GM12878 (cell line): ENCODE results near the gene KIAA0825.

Experiments
- BRCA1 ChIP-seq: IDR thresholded peaks from 2 replicates; pipeline ENCODE4 v1.6.1; 2011; ENCODE audit warnings: low read depth, low read length, improper control_type of control experiment
- HCFC1 ChIP-seq: fragments of 150-350 bp; IDR thresholded peaks from 2 replicates; pipeline ENCODE4 v1.6.1; 2014; ENCODE audit warnings: low read length
- POLR2A ChIP-seq: IDR thresholded peaks from 2 replicates; pipeline ENCODE4 v1.6.1; 2011; ENCODE audit warnings: low read depth, mild to moderate bottlenecking, low read length
- SIX5 ChIP-seq: IDR thresholded peaks from 2 replicates; pipeline ENCODE4 v1.6.1; 2011; ENCODE audit warnings: mild to moderate bottlenecking, low read depth, low read length, moderate library complexity; ENCODE audit not compliant: severe bottlenecking
- SMAD1 ChIP-seq: fragments of 450-650 bp; IDR thresholded peaks from 2 replicates; pipeline ENCODE4 v1.6.1; 2018; ENCODE audit warnings: mild to moderate bottlenecking, low read depth; ENCODE audit not compliant: partially characterized antibody
- SRF ChIP-seq, 2 experiments: IDR thresholded peaks; 2 replicates each; pipeline ENCODE4 v1.6.1; 2011; ENCODE audit warnings: low read depth in 2 of 2, low read length in 2 of 2, mild to moderate bottlenecking in 1 of 2, moderate library complexity in 1 of 2
- TCF12 ChIP-seq: IDR thresholded peaks from 2 replicates; pipeline ENCODE4 v1.6.1; 2011; ENCODE audit warnings: low read depth, mild to moderate bottlenecking, low read length
- TF ChIP-seq, protein P1 (sequence below), 3 experiments: IDR thresholded peaks in 2 of 3; conservative IDR thresholded peaks in 1 of 3; 2 replicates each; pipeline ENCODE4 v1.5.1; 2011; ENCODE audit warnings: low read depth in 3 of 3, low read length in 3 of 3, mild to moderate bottlenecking in 3 of 3, control low read depth in 2 of 3, moderate library complexity in 2 of 3, inconsistent platforms in 1 of 3, mixed read lengths in 1 of 3; ENCODE audit not compliant: control insufficient read depth in 2 of 3, insufficient read depth in 1 of 3; ENCODE audit errors: extremely low read depth in 1 of 3
- TF ChIP-seq, protein P2 (sequence below): IDR thresholded peaks from 2 replicates; pipeline ENCODE4 v1.6.1; 2011; ENCODE audit warnings: low read depth, low read length, improper control_type of control experiment, borderline replicate concordance

- TF ChIP-seq, protein P1, sequence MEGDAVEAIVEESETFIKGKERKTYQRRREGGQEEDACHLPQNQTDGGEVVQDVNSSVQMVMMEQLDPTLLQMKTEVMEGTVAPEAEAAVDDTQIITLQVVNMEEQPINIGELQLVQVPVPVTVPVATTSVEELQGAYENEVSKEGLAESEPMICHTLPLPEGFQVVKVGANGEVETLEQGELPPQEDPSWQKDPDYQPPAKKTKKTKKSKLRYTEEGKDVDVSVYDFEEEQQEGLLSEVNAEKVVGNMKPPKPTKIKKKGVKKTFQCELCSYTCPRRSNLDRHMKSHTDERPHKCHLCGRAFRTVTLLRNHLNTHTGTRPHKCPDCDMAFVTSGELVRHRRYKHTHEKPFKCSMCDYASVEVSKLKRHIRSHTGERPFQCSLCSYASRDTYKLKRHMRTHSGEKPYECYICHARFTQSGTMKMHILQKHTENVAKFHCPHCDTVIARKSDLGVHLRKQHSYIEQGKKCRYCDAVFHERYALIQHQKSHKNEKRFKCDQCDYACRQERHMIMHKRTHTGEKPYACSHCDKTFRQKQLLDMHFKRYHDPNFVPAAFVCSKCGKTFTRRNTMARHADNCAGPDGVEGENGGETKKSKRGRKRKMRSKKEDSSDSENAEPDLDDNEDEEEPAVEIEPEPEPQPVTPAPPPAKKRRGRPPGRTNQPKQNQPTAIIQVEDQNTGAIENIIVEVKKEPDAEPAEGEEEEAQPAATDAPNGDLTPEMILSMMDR (IDR thresholded peaks at IDR 0.05 in 2 of 3, conservative IDR thresholded peaks at IDR 0.05 in 1 of 3; ENCODE audit: control insufficient read depth in 2 of 3, extremely low read depth in 1 of 3, insufficient read depth in 1 of 3, low read depth in 3 of 3, low read length in 3 of 3) = no peak
- TF ChIP-seq HCFC1 (no peak), SIX5 (no peak), SMAD1 (no peak), TCF12 (no peak), POLR2A (no peak), SRF (IDR thresholded peaks at IDR 0.05; ENCODE audit: low read depth in 2 of 2, low read length in 2 of 2) (no peak), BRCA1 (no peak)
- TF ChIP-seq, protein P2, sequence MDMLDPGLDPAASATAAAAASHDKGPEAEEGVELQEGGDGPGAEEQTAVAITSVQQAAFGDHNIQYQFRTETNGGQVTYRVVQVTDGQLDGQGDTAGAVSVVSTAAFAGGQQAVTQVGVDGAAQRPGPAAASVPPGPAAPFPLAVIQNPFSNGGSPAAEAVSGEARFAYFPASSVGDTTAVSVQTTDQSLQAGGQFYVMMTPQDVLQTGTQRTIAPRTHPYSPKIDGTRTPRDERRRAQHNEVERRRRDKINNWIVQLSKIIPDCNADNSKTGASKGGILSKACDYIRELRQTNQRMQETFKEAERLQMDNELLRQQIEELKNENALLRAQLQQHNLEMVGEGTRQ = no peak
Measured at GRCh38 chr5:94308442-94308841, 310.0 kb downstream of the KIAA0825 start.
